Transverse colon (tissue), 4 donors: Measurements from ENCODE around the gene ECPAS. TPM values are rescaled to one million over a fixed set of nuclear protein-coding genes. Genes with fewer than 3 reads are reported as not detected.

Experiments
- DNase-seq: peaks from one replicate; pipeline ENCODE4 v3.0.0-alpha.2; 2019
- H3K27ac ChIP-seq, 4 donors: fragments of 200-600 bp; sonication (generic); 2 replicates each; pipeline ENCODE4 v1.5.1; 2016 to 2018; ENCODE audit warnings: inconsistent platforms in 4 of 4
- H3K27me3 ChIP-seq: fragments of 200-600 bp; sonication (generic); 2 replicates; pipeline ENCODE4 v1.5.1; 2017; ENCODE audit warnings: inconsistent platforms
- H3K36me3 ChIP-seq, 4 donors: fragments of 200-600 bp; sonication (generic); 2 replicates each; pipeline ENCODE4 v1.5.1; 2017 to 2019; ENCODE audit warnings: inconsistent platforms in 4 of 4
- H3K4me1 ChIP-seq, 4 donors: fragments of 200-600 bp; sonication (generic); 2 replicates each; pipeline ENCODE4 v1.5.1; 2017 to 2020; ENCODE audit warnings: inconsistent platforms in 4 of 4
- H3K4me3 ChIP-seq, 4 donors: fragments of 200-600 bp; sonication (generic); 1 replicate in 1 of 4; 2 replicates in 3 of 4; pipeline versions ENCODE4 v1.5.1 to v1.6.1; 2017 to 2019; ENCODE audit warnings: inconsistent platforms in 4 of 4
- H3K9me3 ChIP-seq, 2 donors: fragments of 200-600 bp; sonication (generic); 2 replicates each; pipeline ENCODE4 v1.5.1; 2017 to 2019; ENCODE audit warnings: inconsistent platforms in 2 of 2
- EP300 ChIP-seq: sonication (generic); formaldehyde crosslinking; IDR thresholded peaks from one replicate; pipeline ENCODE4 v1.6.1; 2017; ENCODE audit warnings: antibody characterized with exemption, low read depth
- POLR2A ChIP-seq: fragments of 450-650 bp; IDR thresholded peaks from one replicate; pipeline ENCODE4 v1.6.1; 2016; ENCODE audit warnings: antibody characterized with exemption, mild to moderate bottlenecking, moderate library complexity
- POLR2AphosphoS5 ChIP-seq, 3 donors: sonication (generic); formaldehyde crosslinking; IDR thresholded peaks; one replicate each; pipeline ENCODE4 v1.6.1; 2016; ENCODE audit warnings: antibody characterized with exemption in 3 of 3
- WGBS, 2 donors: methylation state at CpG; one replicate each; pipeline ENCODE4 v1.1.5; 2018; ENCODE audit warnings: low coverage in 1 of 2; 5-methylcytosine and 5-hydroxymethylcytosine counted together
- in situ Hi-C, 4 donors: fragments of 200-750 bp; cut with MboI; loops; one replicate each; pipeline versions ENCODE4 v1.15.0 to v1.15.1; 2017; ENCODE audit warnings: low sequenced_read_pairs in 3 of 4, low pct_ligation_motif_present in 1 of 4, low pct_unique_long_range_greater_than_20kb in 1 of 4
- intact Hi-C: fragments of 100-400 bp; cut with DNase I; formaldehyde crosslinking; loops from one replicate; pipeline ENCODE4 v1.15.1; 2023; ENCODE audit warnings: low total_unique reads
- total RNA-seq, 4 donors: library from RNA; depleted of rRNA; stranded (reverse); fragments of >200 nt; gene quantifications; one replicate each; pipeline ENCODE4 v1.1.0, GENCODE V29; 2016
- TF ChIP-seq, protein P1 (sequence below), 5 experiments: fragments of 200-600 bp in 3 of 5; fragments of 450-650 bp in 2 of 5; sonication (generic) in 3 of 5; IDR thresholded peaks; 1 replicate in 2 of 5; 2 replicates in 3 of 5; pipeline ENCODE4 v1.5.1; 2016 to 2017; ENCODE audit warnings: antibody characterized with exemption in 5 of 5, inconsistent platforms in 3 of 5, mild to moderate bottlenecking in 2 of 5, moderate library complexity in 1 of 5

Gene ECPAS
- total RNA-seq, 4 donors from 2014 or later = 69.2 to 88.8 (median 77.0) TPM

DNA sequence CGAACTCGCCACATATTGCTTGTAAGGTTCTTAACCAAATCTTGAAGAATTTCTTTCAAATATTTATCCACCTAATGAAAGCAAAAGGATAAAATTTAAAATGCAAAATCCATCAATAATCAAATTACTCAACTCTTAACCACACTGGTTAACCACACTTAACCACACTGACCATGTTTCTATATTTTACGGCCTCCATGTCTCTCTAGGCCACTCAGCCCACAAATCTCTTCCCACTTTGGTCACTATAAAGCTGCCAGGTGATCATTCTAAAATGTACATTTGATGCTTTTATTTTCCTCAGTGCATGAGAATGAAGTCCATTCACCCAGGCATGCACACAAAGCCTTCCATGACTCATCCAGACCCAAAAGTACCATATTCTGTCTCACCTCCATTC is 97.8 kb downstream of the ECPAS start:
- no peak for DNase-seq
- in situ Hi-C loops = no loop called here
- WGBS, 2 donors = 88 to 100% methylated on average over 3 of the region's 3 CpGs
- no peaks in the 10 kb centered on the region for H3K9me3 ChIP-seq
- no peaks in the 10 kb centered on the region for H3K4me1 ChIP-seq
- H3K4me3 ChIP-seq = no peak overlapping the region
- no peak overlapping the region for H3K27ac ChIP-seq
- H3K36me3 ChIP-seq = peaks cover 0 to 82% (median 39%) of the 10 kb centered on the region in 4 donors
- no peaks in the 10 kb centered on the region for H3K27me3 ChIP-seq
- TF ChIP-seq EP300 (no peak), POLR2A (no peak), POLR2AphosphoS5 (IDR thresholded peaks at IDR 0.05) (no peak)
- TF ChIP-seq, protein P1, sequence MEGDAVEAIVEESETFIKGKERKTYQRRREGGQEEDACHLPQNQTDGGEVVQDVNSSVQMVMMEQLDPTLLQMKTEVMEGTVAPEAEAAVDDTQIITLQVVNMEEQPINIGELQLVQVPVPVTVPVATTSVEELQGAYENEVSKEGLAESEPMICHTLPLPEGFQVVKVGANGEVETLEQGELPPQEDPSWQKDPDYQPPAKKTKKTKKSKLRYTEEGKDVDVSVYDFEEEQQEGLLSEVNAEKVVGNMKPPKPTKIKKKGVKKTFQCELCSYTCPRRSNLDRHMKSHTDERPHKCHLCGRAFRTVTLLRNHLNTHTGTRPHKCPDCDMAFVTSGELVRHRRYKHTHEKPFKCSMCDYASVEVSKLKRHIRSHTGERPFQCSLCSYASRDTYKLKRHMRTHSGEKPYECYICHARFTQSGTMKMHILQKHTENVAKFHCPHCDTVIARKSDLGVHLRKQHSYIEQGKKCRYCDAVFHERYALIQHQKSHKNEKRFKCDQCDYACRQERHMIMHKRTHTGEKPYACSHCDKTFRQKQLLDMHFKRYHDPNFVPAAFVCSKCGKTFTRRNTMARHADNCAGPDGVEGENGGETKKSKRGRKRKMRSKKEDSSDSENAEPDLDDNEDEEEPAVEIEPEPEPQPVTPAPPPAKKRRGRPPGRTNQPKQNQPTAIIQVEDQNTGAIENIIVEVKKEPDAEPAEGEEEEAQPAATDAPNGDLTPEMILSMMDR (IDR thresholded peaks at IDR 0.05) = no peak
- intact Hi-C loops = no loop called here

DNA sequence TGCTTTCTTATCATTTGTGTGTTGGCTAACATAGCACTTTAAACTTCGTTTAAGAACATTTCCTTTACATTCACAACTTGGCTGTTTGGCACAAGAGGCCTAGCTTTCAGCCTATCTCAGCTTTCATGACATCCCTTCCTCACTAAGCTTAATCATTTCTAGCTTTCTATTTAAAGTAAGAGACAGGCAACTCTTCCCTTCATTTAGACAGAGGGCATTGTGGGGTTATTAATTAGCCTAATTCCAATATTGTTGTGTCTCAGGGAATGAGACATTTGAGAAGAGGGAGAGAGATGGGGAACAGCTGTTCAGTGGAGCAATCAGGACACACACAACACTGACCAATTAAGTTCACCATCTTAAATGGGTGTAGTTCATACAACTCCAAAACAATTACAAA is 103.2 kb downstream of the ECPAS start:
- in situ Hi-C loops (no loop called here), intact Hi-C loops (no loop called here)
- no peak overlapping the region for H3K4me3 ChIP-seq
- H3K4me1 ChIP-seq = no peaks in the 10 kb centered on the region
- 82% methylated on average over 1 of the region's 1 CpG; no CpG with 5 or more reads in 1 of the 2 donors for WGBS, 2 donors
- no peaks in the 10 kb centered on the region for H3K9me3 ChIP-seq
- TF ChIP-seq EP300 = no peak
- TF ChIP-seq, protein P1 (IDR thresholded peaks at IDR 0.05) = no peak
- no peak for TF ChIP-seq POLR2A
- no peak for TF ChIP-seq POLR2AphosphoS5 (IDR thresholded peaks at IDR 0.05)
- no peak for DNase-seq
- H3K36me3 ChIP-seq = peaks cover 0 to 61% (median 29%) of the 10 kb centered on the region in 4 donors
- no peak overlapping the region for H3K27ac ChIP-seq
- no peaks in the 10 kb centered on the region for H3K27me3 ChIP-seq

DNA sequence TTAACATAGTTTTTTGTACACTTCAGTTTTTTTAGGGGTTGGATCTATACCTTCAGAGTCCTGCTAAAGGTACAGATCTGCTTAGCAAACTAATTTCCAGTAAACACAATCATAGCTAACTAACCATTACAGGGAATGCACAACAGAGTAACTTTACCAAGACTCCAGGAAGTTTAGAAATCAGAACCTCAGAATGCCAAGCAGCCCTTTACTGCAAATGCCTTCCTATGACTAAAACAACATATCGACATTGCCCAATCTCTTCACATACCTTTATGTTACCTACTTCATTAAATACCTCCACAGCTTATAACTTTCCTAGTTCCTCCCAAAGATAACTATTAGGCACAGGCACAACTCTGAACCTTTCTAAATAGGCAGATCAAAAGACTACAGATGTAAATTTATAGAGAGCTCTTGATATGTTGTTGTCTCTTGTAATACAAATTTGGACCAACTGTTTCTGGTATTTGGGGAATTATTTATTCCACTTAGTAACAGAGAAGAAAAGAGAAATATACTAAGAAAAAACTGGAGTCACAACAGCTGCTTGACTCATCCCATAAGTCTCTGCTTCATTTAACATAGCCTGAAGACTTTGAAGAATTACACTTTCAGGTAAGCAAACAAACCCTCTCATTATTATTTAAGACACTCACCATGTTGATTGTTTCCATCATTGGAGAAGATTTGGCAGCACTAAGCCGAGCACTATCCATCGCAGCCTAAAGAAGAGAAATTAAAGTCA is 108.2 kb downstream of the ECPAS start:
- in situ Hi-C loops = no loop called here
- intact Hi-C loops = no loop called here
- Histone ChIP-seq H3K4me3 (no peak overlapping the region), H3K36me3 (peaks cover 0 to 60% (median 28%) of the 10 kb centered on the region in 4 donors), H3K9me3 (no peaks in the 10 kb centered on the region), H3K27me3 (no peaks in the 10 kb centered on the region), H3K4me1 (no peaks in the 10 kb centered on the region), H3K27ac (no peak overlapping the region)
- WGBS, 2 donors = 89 to 96% methylated on average over 3 of the region's 3 CpGs
- TF ChIP-seq POLR2AphosphoS5 (IDR thresholded peaks at IDR 0.05) = no peak
- TF ChIP-seq, protein P1 (IDR thresholded peaks at IDR 0.05) = no peak
- TF ChIP-seq EP300 = no peak
- TF ChIP-seq POLR2A = no peak
- DNase-seq = no peak

DNA sequence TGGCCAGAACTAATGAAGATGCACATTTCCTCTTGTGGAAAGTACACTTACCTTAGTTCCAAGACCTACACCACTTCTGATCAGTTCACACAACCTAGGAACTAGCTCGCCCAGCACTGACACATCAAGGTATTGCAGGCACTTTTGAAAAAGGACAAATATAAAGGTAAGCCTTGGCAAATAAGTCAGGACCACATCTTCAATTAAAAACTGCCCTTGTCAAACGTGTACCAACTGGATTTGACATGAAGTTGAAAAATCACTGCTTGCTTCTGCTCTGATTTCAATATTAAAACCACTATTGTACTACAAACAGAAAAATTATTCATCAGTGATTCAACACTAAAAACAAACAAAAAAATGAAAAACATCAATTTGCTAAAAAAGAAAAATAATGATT is 109.1 kb downstream of the ECPAS start:
- Histone ChIP-seq H3K4me1 (no peaks in the 10 kb centered on the region), H3K4me3 (no peak overlapping the region), H3K27ac (no peak overlapping the region), H3K9me3 (no peaks in the 10 kb centered on the region), H3K27me3 (no peaks in the 10 kb centered on the region), H3K36me3 (peaks cover 0 to 65% (median 32%) of the 10 kb centered on the region in 4 donors)
- intact Hi-C loops = no loop called here
- 75 to 96% methylated on average over 1 to 2 of the region's 2 CpGs for WGBS, 2 donors
- no peak for DNase-seq
- TF ChIP-seq EP300 (no peak), POLR2AphosphoS5 (IDR thresholded peaks at IDR 0.05) (no peak), POLR2A (no peak)
- in situ Hi-C loops = no loop called here
